Upper lobe of left lung (tissue), 4 donors: ENCODE measurements around the gene DOK4.

Experiments used
- CTCF ChIP-seq, 6 experiments: fragments of 450-650 bp in 4 of 6; fragments of 200-600 bp in 2 of 6; sonication (generic) in 2 of 6; IDR thresholded peaks; one replicate each; pipeline ENCODE4 v1.5.1; 2016 to 2019; ENCODE audit warnings: antibody characterized with exemption in 6 of 6
- EP300 ChIP-seq, 4 donors: sonication (generic); formaldehyde crosslinking; IDR thresholded peaks; one replicate each; pipeline ENCODE4 v1.5.1; 2017; ENCODE audit warnings: antibody characterized with exemption in 4 of 4, control low read depth in 2 of 4
- POLR2A ChIP-seq, 4 donors: fragments of 450-650 bp; IDR thresholded peaks; one replicate each; pipeline ENCODE4 v1.5.1; 2016 to 2017; ENCODE audit warnings: antibody characterized with exemption in 4 of 4, mild to moderate bottlenecking in 2 of 4
- POLR2AphosphoS5 ChIP-seq, 2 donors: sonication (generic); formaldehyde crosslinking; IDR thresholded peaks; one replicate each; pipeline ENCODE4 v1.5.1; 2017; ENCODE audit warnings: antibody characterized with exemption in 2 of 2

GRCh38 chr16:57445510-57445909 lies 40.8 kb downstream of the DOK4 start:
- TF ChIP-seq CTCF (IDR thresholded peaks at IDR 0.05) = no peak
- no peak for TF ChIP-seq POLR2AphosphoS5 (IDR thresholded peaks at IDR 0.05)
- TF ChIP-seq POLR2A (IDR thresholded peaks at IDR 0.05) = no peak
- no peak for TF ChIP-seq EP300 (IDR thresholded peaks at IDR 0.05)
